Measurements from ENCODE around the gene SYPL1. TPM values are rescaled to one million over a fixed set of nuclear protein-coding genes. Genes with fewer than 3 reads are reported as not detected.

Gene SYPL1
- polyA plus RNA-seq, 2 donors: 66.3 to 101 TPM

- Histone ChIP-seq H3K4me1 (ENCODE audit: control insufficient read depth in 2 of 2, insufficient read depth in 2 of 2, low read length in 1 of 2) (no peaks in the 10 kb centered on the region), H3K27me3 (ENCODE audit: control insufficient read depth in 1 of 2, insufficient read depth in 2 of 2, low read length in 2 of 2) (no peaks in the 10 kb centered on the region), H3K4me3 (ENCODE audit: low read depth in 1 of 2, low read length in 2 of 2) (no peak overlapping the region), H3K9me3 (ENCODE audit: control insufficient read depth in 2 of 2, insufficient read depth in 1 of 2, low read depth in 1 of 2, low read length in 1 of 2) (no peaks in the 10 kb centered on the region), H3K27ac (ENCODE audit: low read depth in 2 of 2, low read length in 1 of 2) (no peak overlapping the region), H3K36me3 (ENCODE audit: control insufficient read depth in 2 of 2, insufficient read depth in 2 of 2, low read length in 1 of 2) (no peaks in the 10 kb centered on the region)
- WGBS, 2 donors: 69 to 76% methylated on average over 1 of the region's 1 CpG
Measured at GRCh38 chr7:106124186-106124585, 12.1 kb upstream of the SYPL1 start.

GRCh38 chr7:106122713-106123112 is 10.6 kb upstream of the SYPL1 start:
- Histone ChIP-seq H3K9me3 (ENCODE audit: control insufficient read depth in 2 of 2, insufficient read depth in 1 of 2, low read depth in 1 of 2, low read length in 1 of 2) (no peaks in the 10 kb centered on the region), H3K27ac (ENCODE audit: low read depth in 2 of 2, low read length in 1 of 2) (no peak overlapping the region), H3K36me3 (ENCODE audit: control insufficient read depth in 2 of 2, insufficient read depth in 2 of 2, low read length in 1 of 2) (no peaks in the 10 kb centered on the region), H3K4me3 (ENCODE audit: low read depth in 1 of 2, low read length in 2 of 2) (no peak overlapping the region), H3K4me1 (ENCODE audit: control insufficient read depth in 2 of 2, insufficient read depth in 2 of 2, low read length in 1 of 2) (no peaks in the 10 kb centered on the region), H3K27me3 (ENCODE audit: control insufficient read depth in 1 of 2, insufficient read depth in 2 of 2, low read length in 2 of 2) (no peaks in the 10 kb centered on the region)
- WGBS, 2 donors: 72 to 84% methylated on average over 1 of the region's 1 CpG

- no peaks in the 10 kb centered on the region for H3K27me3 ChIP-seq (ENCODE audit: control insufficient read depth in 1 of 2, insufficient read depth in 2 of 2, low read length in 2 of 2)
- no peaks in the 10 kb centered on the region for H3K9me3 ChIP-seq (ENCODE audit: control insufficient read depth in 2 of 2, insufficient read depth in 1 of 2, low read depth in 1 of 2, low read length in 1 of 2)
- H3K4me1 ChIP-seq (ENCODE audit: control insufficient read depth in 2 of 2, insufficient read depth in 2 of 2, low read length in 1 of 2): no peaks in the 10 kb centered on the region
- no peak overlapping the region for H3K4me3 ChIP-seq (ENCODE audit: low read depth in 1 of 2, low read length in 2 of 2)
- H3K27ac ChIP-seq (ENCODE audit: low read depth in 2 of 2, low read length in 1 of 2): no peak overlapping the region
- no peaks in the 10 kb centered on the region for H3K36me3 ChIP-seq (ENCODE audit: control insufficient read depth in 2 of 2, insufficient read depth in 2 of 2, low read length in 1 of 2)
- WGBS, 2 donors: 81 to 84% methylated on average over 3 of the region's 3 CpGs
Measured at GRCh38 chr7:106121189-106121810, 9.2 kb upstream of the SYPL1 start.

GRCh38 chr7:106120500-106120899 is 8.4 kb upstream of the SYPL1 start:
- 88 to 96% methylated on average over 2 of the region's 2 CpGs for WGBS, 2 donors
- no peaks in the 10 kb centered on the region for H3K36me3 ChIP-seq (ENCODE audit: control insufficient read depth in 2 of 2, insufficient read depth in 2 of 2, low read length in 1 of 2)
- H3K27me3 ChIP-seq (ENCODE audit: control insufficient read depth in 1 of 2, insufficient read depth in 2 of 2, low read length in 2 of 2): no peaks in the 10 kb centered on the region
- H3K9me3 ChIP-seq (ENCODE audit: control insufficient read depth in 2 of 2, insufficient read depth in 1 of 2, low read depth in 1 of 2, low read length in 1 of 2): no peaks in the 10 kb centered on the region
- no peaks in the 10 kb centered on the region for H3K4me1 ChIP-seq (ENCODE audit: control insufficient read depth in 2 of 2, insufficient read depth in 2 of 2, low read length in 1 of 2)
- no peak overlapping the region for H3K27ac ChIP-seq (ENCODE audit: low read depth in 2 of 2, low read length in 1 of 2)
- no peak overlapping the region for H3K4me3 ChIP-seq (ENCODE audit: low read depth in 1 of 2, low read length in 2 of 2)

GRCh38 chr7:106119719-106120118 is 7.6 kb upstream of the SYPL1 start:
- no peaks in the 10 kb centered on the region for H3K4me1 ChIP-seq (ENCODE audit: control insufficient read depth in 2 of 2, insufficient read depth in 2 of 2, low read length in 1 of 2)
- no peak overlapping the region for H3K27ac ChIP-seq (ENCODE audit: low read depth in 2 of 2, low read length in 1 of 2)
- H3K27me3 ChIP-seq (ENCODE audit: control insufficient read depth in 1 of 2, insufficient read depth in 2 of 2, low read length in 2 of 2): no peaks in the 10 kb centered on the region
- H3K4me3 ChIP-seq (ENCODE audit: low read depth in 1 of 2, low read length in 2 of 2): no peak overlapping the region
- H3K36me3 ChIP-seq (ENCODE audit: control insufficient read depth in 2 of 2, insufficient read depth in 2 of 2, low read length in 1 of 2): no peaks in the 10 kb centered on the region
- H3K9me3 ChIP-seq (ENCODE audit: control insufficient read depth in 2 of 2, insufficient read depth in 1 of 2, low read depth in 1 of 2, low read length in 1 of 2): no peaks in the 10 kb centered on the region
- 82 to 90% methylated on average over 3 of the region's 3 CpGs for WGBS, 2 donors

GRCh38 chr7:106117786-106118544 is 5.9 kb upstream of the SYPL1 start:
- no peaks in the 10 kb centered on the region for H3K4me1 ChIP-seq (ENCODE audit: control insufficient read depth in 2 of 2, insufficient read depth in 2 of 2, low read length in 1 of 2)
- no peaks in the 10 kb centered on the region for H3K36me3 ChIP-seq (ENCODE audit: control insufficient read depth in 2 of 2, insufficient read depth in 2 of 2, low read length in 1 of 2)
- no peak overlapping the region for H3K27ac ChIP-seq (ENCODE audit: low read depth in 2 of 2, low read length in 1 of 2)
- no peak overlapping the region for H3K4me3 ChIP-seq (ENCODE audit: low read depth in 1 of 2, low read length in 2 of 2)
- no peaks in the 10 kb centered on the region for H3K9me3 ChIP-seq (ENCODE audit: control insufficient read depth in 2 of 2, insufficient read depth in 1 of 2, low read depth in 1 of 2, low read length in 1 of 2)
- H3K27me3 ChIP-seq (ENCODE audit: control insufficient read depth in 1 of 2, insufficient read depth in 2 of 2, low read length in 2 of 2): no peaks in the 10 kb centered on the region
- WGBS, 2 donors: 77 to 89% methylated on average over 9 of the region's 9 CpGs

GRCh38 chr7:106116161-106116704 is 4.1 kb upstream of the SYPL1 start:
- 77 to 82% methylated on average over 6 of the region's 6 CpGs for WGBS, 2 donors
- no peaks in the 10 kb centered on the region for H3K4me1 ChIP-seq (ENCODE audit: control insufficient read depth in 2 of 2, insufficient read depth in 2 of 2, low read length in 1 of 2)

GRCh38 chr7:106114716-106115383 is 2.7 kb upstream of the SYPL1 start:
- no peaks in the 10 kb centered on the region for H3K36me3 ChIP-seq (ENCODE audit: control insufficient read depth in 2 of 2, insufficient read depth in 2 of 2, low read length in 1 of 2)
- 78 to 80% methylated on average over 5 of the region's 5 CpGs for WGBS, 2 donors
- H3K27me3 ChIP-seq (ENCODE audit: control insufficient read depth in 1 of 2, insufficient read depth in 2 of 2, low read length in 2 of 2): no peaks in the 10 kb centered on the region
- no peaks in the 10 kb centered on the region for H3K4me1 ChIP-seq (ENCODE audit: control insufficient read depth in 2 of 2, insufficient read depth in 2 of 2, low read length in 1 of 2)
- H3K9me3 ChIP-seq (ENCODE audit: control insufficient read depth in 2 of 2, insufficient read depth in 1 of 2, low read depth in 1 of 2, low read length in 1 of 2): no peaks in the 10 kb centered on the region
- H3K4me3 ChIP-seq (ENCODE audit: low read depth in 1 of 2, low read length in 2 of 2): no peak overlapping the region
- H3K27ac ChIP-seq (ENCODE audit: low read depth in 2 of 2, low read length in 1 of 2): no peak overlapping the region

More at GRCh38 chr7:106116161-106116704, 4.1 kb upstream of the SYPL1 start:
- H3K4me3 ChIP-seq (ENCODE audit: low read depth in 1 of 2, low read length in 2 of 2): no peak overlapping the region
- H3K9me3 ChIP-seq (ENCODE audit: control insufficient read depth in 2 of 2, insufficient read depth in 1 of 2, low read depth in 1 of 2, low read length in 1 of 2): no peaks in the 10 kb centered on the region
- H3K27me3 ChIP-seq (ENCODE audit: control insufficient read depth in 1 of 2, insufficient read depth in 2 of 2, low read length in 2 of 2): no peaks in the 10 kb centered on the region
- H3K27ac ChIP-seq (ENCODE audit: low read depth in 2 of 2, low read length in 1 of 2): no peak overlapping the region
- H3K36me3 ChIP-seq (ENCODE audit: control insufficient read depth in 2 of 2, insufficient read depth in 2 of 2, low read length in 1 of 2): no peaks in the 10 kb centered on the region

- H3K9me3 ChIP-seq (ENCODE audit: control insufficient read depth in 2 of 2, insufficient read depth in 1 of 2, low read depth in 1 of 2, low read length in 1 of 2): no peaks in the 10 kb centered on the region
- peak overlapping the region; percentile 98 to 100 for H3K27ac ChIP-seq (ENCODE audit: low read depth in 2 of 2, low read length in 1 of 2)
- 79 to 81% methylated on average over 17 of the region's 17 CpGs for WGBS, 2 donors
- no peaks in the 10 kb centered on the region for H3K27me3 ChIP-seq (ENCODE audit: control insufficient read depth in 1 of 2, insufficient read depth in 2 of 2, low read length in 2 of 2)
- peak overlapping the region in 1 of 2 donors; percentile 65 for H3K4me3 ChIP-seq (ENCODE audit: low read depth in 1 of 2, low read length in 2 of 2)
- no peaks in the 10 kb centered on the region for H3K4me1 ChIP-seq (ENCODE audit: control insufficient read depth in 2 of 2, insufficient read depth in 2 of 2, low read length in 1 of 2)
- H3K36me3 ChIP-seq (ENCODE audit: control insufficient read depth in 2 of 2, insufficient read depth in 2 of 2, low read length in 1 of 2): no peaks in the 10 kb centered on the region
Measured at GRCh38 chr7:106112972-106113421, 885 bp upstream of the SYPL1 start.

All from esophagus (tissue), 2 donors.